Activated CD4-positive, alpha-beta T cell treated with anti-CD3 and anti-CD28 coated beads, Interleukin-2, amount 50 U/mL, for 16 hours (primary cell): ENCODE measurements around the gene TRERF1.
A peak's percentile ranks its signal among the peaks of the same experiment; 100 is the strongest.
"Not testable (repeated sequence)": the region's sequence is repeated elsewhere in the genome, so short reads cannot be mapped to it uniquely, and the experiment has no call there.

Source experiments
- DNase-seq: peaks from one replicate; pipeline ENCODE4 v3.0.0-alpha.2; 2020

TRERF1 gene

DNA sequence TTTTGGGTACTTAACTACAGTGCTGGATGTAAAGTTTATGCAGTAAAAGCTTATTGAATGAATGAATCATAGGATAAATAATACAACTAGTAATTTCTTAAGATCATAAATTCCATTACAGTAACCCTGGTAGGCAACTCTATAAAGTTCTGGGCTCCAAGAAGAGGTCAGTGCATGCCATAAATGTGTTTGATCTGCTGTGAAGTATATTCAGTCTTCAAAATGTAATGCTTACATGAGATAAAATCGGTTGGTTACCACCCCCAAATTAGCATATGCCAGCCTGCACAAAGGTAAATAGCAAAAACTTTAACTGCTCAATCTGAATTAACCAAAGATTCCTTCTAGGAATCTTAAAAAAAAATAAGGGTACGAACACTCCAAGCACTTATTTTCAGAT is 244.2 kb downstream of the TRERF1 start:
- DNase-seq = not testable (repeated sequence)

GRCh38 chr6:42204768-42205282 is 246.9 kb downstream of the TRERF1 start:
- no peak for DNase-seq

DNA sequence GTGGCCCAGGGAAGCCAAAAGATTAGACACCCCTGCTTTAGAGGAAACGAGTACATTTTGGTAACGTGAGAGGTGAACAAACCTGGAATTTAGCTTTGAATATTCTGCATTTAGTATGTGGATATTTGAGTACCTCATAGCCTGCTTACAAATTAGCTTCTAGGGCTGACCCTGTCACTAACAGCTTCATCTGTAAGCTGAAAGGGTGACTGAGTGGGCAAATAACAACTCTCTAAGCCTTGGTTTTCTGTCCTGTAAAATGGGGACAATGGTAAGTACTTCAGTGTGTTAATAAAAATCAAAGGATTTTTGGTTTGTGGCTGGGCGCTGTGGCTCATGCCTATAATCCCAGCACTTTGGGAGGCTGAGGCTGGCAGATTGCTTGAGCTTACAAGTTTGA is 248.5 kb downstream of the TRERF1 start:
- no peak for DNase-seq

GRCh38 chr6:42202131-42202915 is 249.4 kb downstream of the TRERF1 start:
- DNase-seq = not testable (repeated sequence)

DNA sequence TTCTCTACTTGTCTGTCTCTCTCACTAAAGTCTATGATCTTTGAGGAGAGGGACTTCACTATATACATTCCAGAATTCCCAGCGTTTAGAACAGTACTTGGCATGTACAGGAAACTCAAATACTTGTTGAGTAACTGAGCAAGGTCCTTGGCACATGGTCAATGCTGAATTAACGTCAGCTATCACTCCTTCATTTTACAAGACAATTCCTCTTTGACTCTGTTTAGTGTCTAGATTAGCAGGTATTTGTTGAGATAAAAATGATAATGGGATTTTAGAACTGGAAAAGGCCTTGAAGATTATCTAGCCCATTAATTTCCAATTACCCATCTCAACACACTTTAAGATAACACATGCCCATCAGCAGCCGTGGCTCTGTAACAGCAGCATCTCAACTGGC is 250.3 kb downstream of the TRERF1 start:
- no peak for DNase-seq

DNA sequence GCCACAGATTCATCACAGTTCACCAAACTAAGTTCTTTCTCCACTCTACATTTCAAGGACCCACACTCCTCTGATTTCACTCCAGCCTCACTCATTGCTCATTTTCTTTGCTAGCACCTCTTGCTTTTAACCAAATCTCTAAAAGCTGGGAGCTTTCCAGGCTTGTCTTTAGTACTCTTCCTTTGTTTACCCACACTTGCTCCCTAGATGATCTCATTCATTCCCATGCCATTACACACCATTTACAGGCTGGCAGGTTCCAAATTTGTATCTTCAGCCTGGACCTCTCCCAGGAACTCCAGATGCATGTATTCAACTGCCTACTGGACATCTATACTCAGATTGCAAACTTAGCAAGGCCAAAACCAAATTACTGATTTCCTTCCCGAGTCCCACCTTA is 251.7 kb downstream of the TRERF1 start:
- DNase-seq = no peak

GRCh38 chr6:42199106-42199981 is 252.4 kb downstream of the TRERF1 start:
- DNase-seq = no peak

DNA sequence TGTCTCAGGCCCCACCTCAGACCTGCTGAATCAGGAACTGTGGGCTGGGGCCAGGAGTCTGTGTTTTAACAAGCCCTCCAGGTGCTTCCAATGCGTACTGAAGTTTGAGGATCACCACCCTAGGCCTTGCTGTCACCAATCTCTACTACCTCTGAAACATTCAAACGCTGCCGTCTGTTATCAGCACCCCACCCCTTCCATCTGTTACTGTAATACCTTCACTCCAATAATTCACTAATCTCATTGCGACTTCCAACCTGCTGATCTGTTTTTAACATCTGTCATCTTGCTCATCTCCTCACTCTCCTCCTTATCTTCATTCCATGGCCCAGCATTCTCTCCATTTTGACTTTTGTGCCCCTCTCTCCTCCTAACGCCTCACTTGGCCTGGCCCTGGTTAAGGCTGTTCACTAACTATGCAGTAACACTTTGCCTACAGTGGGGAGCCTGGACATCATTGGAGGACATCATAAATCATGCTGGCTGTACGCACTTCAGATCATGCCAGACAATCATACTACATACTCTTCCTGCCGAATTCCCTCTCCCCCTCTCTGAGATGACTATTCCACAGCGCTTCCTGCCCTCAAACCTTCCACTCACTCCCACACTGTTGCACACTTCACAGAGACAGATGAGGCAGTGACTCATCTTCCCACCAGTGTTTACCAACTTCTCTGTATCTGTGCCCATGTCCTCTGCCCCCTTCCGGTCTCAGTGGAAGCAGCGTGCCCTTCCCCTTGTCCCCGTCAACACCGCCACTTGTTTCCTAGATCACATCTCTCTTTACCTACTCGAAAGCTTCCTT is 254.0 kb downstream of the TRERF1 start:
- peak; percentile 53 for DNase-seq

DNA sequence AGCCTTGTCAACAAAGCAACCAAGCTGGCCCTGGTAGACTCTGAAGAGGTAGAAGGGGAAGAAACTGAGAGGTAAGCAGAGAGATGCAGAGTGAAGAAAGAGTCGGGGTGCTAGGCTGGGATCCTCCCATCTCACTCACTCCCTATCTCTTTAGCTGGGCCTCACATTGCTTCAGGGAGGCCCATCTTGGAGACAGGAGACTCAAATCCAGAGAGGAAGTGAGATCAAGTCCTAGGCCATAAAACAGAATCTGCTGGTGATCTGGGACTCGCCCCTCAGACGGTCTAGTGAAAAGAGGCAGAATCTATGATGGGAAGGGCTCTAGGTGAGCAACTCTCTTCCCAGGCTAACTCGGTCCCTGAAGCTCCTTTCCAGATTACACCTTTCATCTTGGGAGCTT is 256.3 kb downstream of the TRERF1 start:
- DNase-seq = no peak

GRCh38 chr6:42194056-42194455 is 257.7 kb downstream of the TRERF1 start:
- DNase-seq = no peak

- DNase-seq = no peak
Measured at GRCh38 chr6:42193491-42193894, 258.2 kb downstream of the TRERF1 start.

DNA sequence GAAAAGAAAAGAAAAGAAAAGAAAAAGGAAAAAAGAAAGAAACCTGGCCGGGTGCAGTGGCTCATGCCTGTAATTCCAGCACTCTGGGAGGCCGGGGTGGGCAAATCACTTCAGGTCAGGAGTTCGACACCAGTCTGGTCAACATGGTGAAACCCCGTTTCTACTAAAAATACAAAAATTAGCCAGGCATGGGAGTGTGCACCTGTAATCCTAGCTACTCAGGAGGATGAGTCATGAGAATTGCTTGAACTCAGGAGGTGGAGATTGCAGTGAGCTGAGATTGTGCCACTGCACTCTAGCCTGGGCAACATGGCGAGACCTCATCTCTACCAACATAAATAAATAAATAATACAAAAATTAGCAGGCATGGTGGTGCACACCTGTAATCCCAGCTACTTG is 259.3 kb downstream of the TRERF1 start:
- DNase-seq = not testable (repeated sequence)

DNA sequence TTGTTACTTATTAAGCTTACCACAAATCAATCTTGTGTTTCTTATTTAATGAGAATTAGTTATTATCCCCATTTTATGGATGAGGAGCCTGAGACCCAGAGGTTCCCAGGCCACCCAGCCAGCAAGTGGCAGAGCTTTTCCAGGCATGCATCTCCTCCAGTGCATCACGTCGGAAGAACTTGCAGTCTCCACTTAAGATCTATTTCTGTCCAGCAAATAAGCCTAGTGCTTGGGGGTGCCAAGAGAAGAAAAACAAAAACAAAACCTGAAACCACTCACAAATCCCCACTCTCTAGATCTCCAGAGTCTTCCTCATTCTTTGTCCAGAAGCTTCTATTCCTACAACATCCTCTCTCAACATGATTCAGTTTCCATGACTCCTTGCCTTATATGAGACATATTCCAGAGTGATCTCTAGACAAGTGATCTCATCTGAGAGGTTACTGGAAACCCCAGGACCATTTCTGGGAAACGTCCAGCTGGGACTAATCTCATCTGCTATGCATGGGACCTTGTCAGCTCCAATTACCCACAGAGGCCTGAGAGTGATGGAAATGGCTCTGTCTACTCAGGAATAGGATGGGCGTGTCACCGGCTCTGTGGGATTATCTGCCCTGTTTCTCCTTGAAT is 261.1 kb downstream of the TRERF1 start:
- DNase-seq = no peak

- DNase-seq = no peak
Measured at GRCh38 chr6:42188406-42188805, 263.3 kb downstream of the TRERF1 start.

GRCh38 chr6:42185597-42185996 is 266.1 kb downstream of the TRERF1 start:
- DNase-seq = no peak

DNA sequence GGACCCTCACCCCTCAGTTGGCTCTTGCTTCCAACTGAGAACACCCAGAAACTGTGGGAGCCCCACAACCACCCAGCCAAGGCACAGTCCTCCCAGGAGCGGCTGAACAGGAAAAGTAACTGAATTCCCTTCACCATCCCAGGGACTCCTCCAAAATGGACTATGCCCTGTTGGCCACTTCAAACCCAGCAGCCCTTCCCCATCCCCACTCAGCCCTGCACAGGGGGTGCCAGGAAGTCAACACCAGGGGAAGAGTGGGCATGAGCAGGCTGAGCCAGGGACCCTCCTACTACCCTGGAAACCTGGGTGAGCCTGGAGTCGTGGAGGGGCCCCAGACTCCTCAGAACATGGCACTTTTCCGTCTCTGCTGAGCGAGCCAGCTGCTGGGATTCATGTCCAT is 267.3 kb downstream of the TRERF1 start:
- DNase-seq = no peak

DNA sequence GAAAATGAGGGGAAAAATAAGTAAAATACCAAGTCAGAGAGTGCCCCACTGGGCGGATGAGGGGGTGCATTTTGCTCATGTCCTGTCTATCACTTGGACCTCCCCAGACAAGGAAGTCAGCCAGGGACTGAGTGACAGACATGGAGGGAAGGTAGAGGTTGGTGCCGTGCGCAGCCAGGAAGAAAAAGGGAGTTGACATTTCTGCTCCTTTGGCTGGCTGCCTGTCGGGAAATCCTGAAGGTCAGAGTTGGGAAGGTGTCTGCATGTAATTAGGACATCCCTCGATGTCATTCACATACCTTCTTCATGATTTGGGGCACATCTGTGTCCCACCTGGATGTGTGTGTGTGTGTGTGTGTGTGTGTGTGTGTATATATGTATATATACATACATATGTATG is 269.6 kb downstream of the TRERF1 start:
- DNase-seq = no peak

GRCh38 chr6:42179945-42180313 is 271.8 kb downstream of the TRERF1 start:
- DNase-seq = no peak

GRCh38 chr6:42179261-42179944 is 272.3 kb downstream of the TRERF1 start:
- no peak for DNase-seq

DNA sequence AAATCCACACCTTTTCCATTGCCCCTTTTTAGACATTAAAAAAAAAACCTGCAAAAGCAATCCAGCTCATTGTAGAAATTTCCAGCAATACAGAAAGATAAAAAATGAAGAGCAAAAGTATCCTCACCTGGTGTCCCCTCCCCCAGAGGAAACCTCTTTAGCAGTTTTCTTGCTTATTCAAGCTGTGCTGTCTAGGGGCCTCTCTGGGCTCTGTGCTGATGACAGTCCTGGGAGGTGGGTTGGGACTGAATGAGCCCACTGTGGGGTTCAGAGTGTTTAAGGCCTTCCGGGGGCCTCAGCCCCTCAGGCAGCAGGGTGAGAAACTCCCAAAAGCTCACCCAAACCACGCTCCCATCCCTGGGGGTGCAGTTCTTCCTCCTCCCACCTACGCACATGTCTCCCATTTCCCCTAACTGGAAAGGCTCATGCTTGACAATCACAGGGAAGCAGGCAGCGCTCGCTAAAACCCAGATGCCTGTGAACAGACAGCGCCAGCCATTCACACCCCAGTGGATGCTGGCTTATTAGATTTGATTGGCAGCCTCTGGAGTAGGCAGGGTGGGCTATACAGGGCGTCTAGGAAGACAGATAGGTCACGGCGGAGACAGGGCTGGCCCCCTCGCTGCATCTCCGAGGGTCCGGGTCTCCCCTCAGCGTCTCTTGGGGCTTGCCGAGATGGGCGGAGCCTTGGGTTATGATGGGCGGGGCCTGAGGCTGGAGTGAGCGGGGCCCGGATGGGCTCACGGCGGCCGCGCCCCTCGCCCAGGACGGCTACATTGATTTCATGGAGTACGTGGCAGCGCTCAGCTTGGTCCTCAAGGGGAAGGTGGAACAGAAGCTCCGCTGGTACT is 274.0 kb downstream of the TRERF1 start:
- no peak for DNase-seq

- no peak for DNase-seq
Measured at GRCh38 chr6:42176981-42177380, 274.7 kb downstream of the TRERF1 start.
